Smooth muscle cell (in vitro differentiated cells): ENCODE data around the gene SH3GL3. TPM values are rescaled to one million over a fixed set of nuclear protein-coding genes. Genes with fewer than 3 reads are reported as not detected.

Experiments
- DNase-seq: peaks from one replicate; lab custom pipeline; 2025; ENCODE audit not compliant: unreplicated experiment; lab: John Stamatoyannopoulos, UW
- H2AFZ ChIP-seq: fragments of 200-600 bp; sonication (generic); 2 replicates; pipeline ENCODE4 v1.6.0; 2016; ENCODE audit warnings: antibody characterized with exemption, low read depth, mild to moderate bottlenecking
- H3F3A ChIP-seq: fragments of 200-600 bp; sonication (generic); 2 replicates; pipeline ENCODE4 v1.6.0; 2017; ENCODE audit warnings: antibody characterized with exemption, low read depth
- H3K27ac ChIP-seq: fragments of 200-600 bp; sonication (generic); 2 replicates; pipeline ENCODE4 v1.5.1; 2016; ENCODE audit warnings: low read depth, mild to moderate bottlenecking
- H3K27me3 ChIP-seq: fragments of 200-600 bp; sonication (generic); 2 replicates; pipeline ENCODE4 v1.6.1; 2016; ENCODE audit warnings: low read depth, mild to moderate bottlenecking
- H3K36me3 ChIP-seq: fragments of 200-600 bp; sonication (generic); 2 replicates; pipeline ENCODE4 v1.5.1; 2016; ENCODE audit warnings: low read depth
- H3K4me1 ChIP-seq: fragments of 200-600 bp; sonication (generic); 2 replicates; pipeline ENCODE4 v1.5.1; 2016; ENCODE audit warnings: low read depth
- H3K4me2 ChIP-seq: fragments of 200-600 bp; sonication (generic); 2 replicates; pipeline ENCODE4 v1.6.0; 2016; ENCODE audit warnings: mild to moderate bottlenecking
- H3K4me3 ChIP-seq: fragments of 200-600 bp; sonication (generic); 2 replicates; pipeline ENCODE4 v1.5.1; 2016; ENCODE audit warnings: mild to moderate bottlenecking
- H3K79me2 ChIP-seq: fragments of 200-600 bp; sonication (generic); 2 replicates; pipeline ENCODE4 v1.6.0; 2016; ENCODE audit warnings: low read depth, mild to moderate bottlenecking
- H3K9ac ChIP-seq: fragments of 200-600 bp; sonication (generic); 2 replicates; pipeline ENCODE4 v1.6.0; 2016; ENCODE audit warnings: low read depth
- H3K9me3 ChIP-seq: fragments of 200-600 bp; sonication (generic); replicated peaks from 2 replicates; pipeline ENCODE4 v1.5.1; 2016; ENCODE audit warnings: low read depth
- H4K20me1 ChIP-seq: fragments of 200-600 bp; sonication (generic); 2 replicates; pipeline ENCODE4 v1.6.0; 2016; ENCODE audit warnings: low read depth
- CTCF ChIP-seq: fragments of 200-600 bp; sonication (generic); IDR thresholded peaks from 2 replicates; pipeline ENCODE4 v1.5.1; 2017; ENCODE audit warnings: borderline replicate concordance, mild to moderate bottlenecking, antibody characterized with exemption; ENCODE audit not compliant: insufficient read depth, poor library complexity, severe bottlenecking
- WGBS: methylation state at CpG from one replicate; pipeline ENCODE4 v1.1.7; 2016; ENCODE audit warnings: low lambda C conversion rate; 5-methylcytosine and 5-hydroxymethylcytosine counted together
- polyA plus RNA-seq: library from polyadenylated mRNA; unstranded; fragments of >200 nt; fragmentation: Nextera tagmentation; extraction: Ambion mirVana; gene quantifications from 2 replicates; pipeline ENCODE4 v1.2.1, GENCODE V29; 2016
- total RNA-seq: library from RNA; depleted of rRNA; stranded (reverse); fragments of >200 nt; gene quantifications from 2 replicates; pipeline ENCODE4 v1.2.3, GENCODE V29; 2014

The SH3GL3 gene
- total and polyA plus RNA-seq, 2 experiments from 2014 or later, result 0.50 to 2.2 TPM

GRCh38 chr15:83489690-83490089 is 42.5 kb downstream of the SH3GL3 start:
- no peak overlapping the region for H3K4me2 ChIP-seq
- no peaks in the 10 kb centered on the region for H3K27me3 ChIP-seq
- H3K4me3 ChIP-seq, result no peak overlapping the region
- H2AFZ ChIP-seq, result no peak overlapping the region
- no peaks in the 10 kb centered on the region for H3F3A ChIP-seq
- DNase-seq, result no peak
- H3K4me1 ChIP-seq, result no peaks in the 10 kb centered on the region
- 94% methylated on average over 2 of the region's 2 CpGs for WGBS
- H3K9me3 ChIP-seq, result no peaks in the 10 kb centered on the region
- H3K36me3 ChIP-seq, result no peaks in the 10 kb centered on the region
- no peak overlapping the region for H3K9ac ChIP-seq
- no peaks in the 10 kb centered on the region for H4K20me1 ChIP-seq
- H3K27ac ChIP-seq, result no peak overlapping the region
- no peak for TF ChIP-seq CTCF
- no peaks in the 10 kb centered on the region for H3K79me2 ChIP-seq

GRCh38 chr15:83491486-83491885 is 44.3 kb downstream of the SH3GL3 start:
- no peak for DNase-seq
- Histone ChIP-seq H3K27ac (no peak overlapping the region), H3F3A (no peaks in the 10 kb centered on the region), H3K27me3 (no peaks in the 10 kb centered on the region), H3K36me3 (no peaks in the 10 kb centered on the region), H4K20me1 (no peaks in the 10 kb centered on the region), H2AFZ (no peak overlapping the region), H3K9me3 (no peaks in the 10 kb centered on the region), H3K79me2 (no peaks in the 10 kb centered on the region), H3K9ac (no peak overlapping the region), H3K4me2 (no peak overlapping the region), H3K4me1 (no peaks in the 10 kb centered on the region), H3K4me3 (no peak overlapping the region)
- WGBS, result 76% methylated on average over 5 of the region's 5 CpGs
- no peak for TF ChIP-seq CTCF

- no peak overlapping the region for H3K4me2 ChIP-seq
- no peak for TF ChIP-seq CTCF
- no peak for DNase-seq
- H4K20me1 ChIP-seq, result no peaks in the 10 kb centered on the region
- H3K9ac ChIP-seq, result no peak overlapping the region
- H3F3A ChIP-seq, result no peaks in the 10 kb centered on the region
- 85% methylated on average over 1 of the region's 1 CpG for WGBS
- H3K4me3 ChIP-seq, result no peak overlapping the region
- H3K9me3 ChIP-seq, result no peaks in the 10 kb centered on the region
- no peak overlapping the region for H2AFZ ChIP-seq
- no peak overlapping the region for H3K27ac ChIP-seq
- no peaks in the 10 kb centered on the region for H3K27me3 ChIP-seq
- no peaks in the 10 kb centered on the region for H3K4me1 ChIP-seq
- H3K79me2 ChIP-seq, result no peaks in the 10 kb centered on the region
- H3K36me3 ChIP-seq, result no peaks in the 10 kb centered on the region
Observed at GRCh38 chr15:83496766-83497165, 49.6 kb downstream of the SH3GL3 start.

- DNase-seq, result no peak
- WGBS, result 96% methylated on average over 1 of the region's 1 CpG
- no peaks in the 10 kb centered on the region for H3K9me3 ChIP-seq
- H3K36me3 ChIP-seq, result no peaks in the 10 kb centered on the region
- no peak overlapping the region for H3K4me3 ChIP-seq
- H3K79me2 ChIP-seq, result no peaks in the 10 kb centered on the region
- no peaks in the 10 kb centered on the region for H3K27me3 ChIP-seq
- H3K27ac ChIP-seq, result no peak overlapping the region
- no peak overlapping the region for H2AFZ ChIP-seq
- no peak overlapping the region for H3K4me2 ChIP-seq
- no peaks in the 10 kb centered on the region for H4K20me1 ChIP-seq
- H3K4me1 ChIP-seq, result no peaks in the 10 kb centered on the region
- H3F3A ChIP-seq, result no peaks in the 10 kb centered on the region
- no peak overlapping the region for H3K9ac ChIP-seq
- TF ChIP-seq CTCF, result no peak
Observed at GRCh38 chr15:83498374-83498773, 51.2 kb downstream of the SH3GL3 start.
